Measurements from ENCODE around the gene CNNM4.

The CNNM4 gene

GRCh38 chr2:96760986-96761832 lies 507 bp downstream of the CNNM4 start:
- no peak for DNase-seq

- DNase-seq = no peak
Measured at GRCh38 chr2:96762529-96763311, 2.0 kb downstream of the CNNM4 start.

- DNase-seq = no peak
Measured at GRCh38 chr2:96763511-96764252, 3.0 kb downstream of the CNNM4 start.

GRCh38 chr2:96764253-96764637 lies 3.5 kb downstream of the CNNM4 start:
- DNase-seq = no peak

- DNase-seq = no peak
Measured at GRCh38 chr2:96767135-96767871, 6.6 kb downstream of the CNNM4 start.

- DNase-seq = no peak
Measured at GRCh38 chr2:96768083-96768561, 7.4 kb downstream of the CNNM4 start.

- no peak for DNase-seq
Measured at GRCh38 chr2:96769814-96770213, 9.1 kb downstream of the CNNM4 start.

GRCh38 chr2:96770442-96771202 lies 9.9 kb downstream of the CNNM4 start:
- no peak for DNase-seq

GRCh38 chr2:96771796-96772618 lies 11.3 kb downstream of the CNNM4 start:
- no peak for DNase-seq

- peak; percentile 31 to 62 for DNase-seq
Measured at GRCh38 chr2:96772903-96773671, 12.4 kb downstream of the CNNM4 start.

GRCh38 chr2:96773922-96774321 lies 13.2 kb downstream of the CNNM4 start:
- DNase-seq = peak; percentile 24 to 65

- no peak for DNase-seq
Measured at GRCh38 chr2:96775160-96775559, 14.5 kb downstream of the CNNM4 start.

- DNase-seq = no peak
Measured at GRCh38 chr2:96783388-96783787, 22.7 kb downstream of the CNNM4 start.

- no peak for DNase-seq
Measured at GRCh38 chr2:96787411-96787810, 26.7 kb downstream of the CNNM4 start.

GRCh38 chr2:96788442-96789244 lies 27.9 kb downstream of the CNNM4 start:
- DNase-seq = no peak

GRCh38 chr2:96789245-96789617 lies 28.5 kb downstream of the CNNM4 start:
- DNase-seq = no peak

GRCh38 chr2:96792772-96793749 lies 32.4 kb downstream of the CNNM4 start:
- DNase-seq = no peak

- DNase-seq = no peak
Measured at GRCh38 chr2:96795076-96795475, 34.4 kb downstream of the CNNM4 start.
